ENCODE measurements around the gene DDRGK1.
A peak's percentile ranks its signal among the peaks of the same experiment; 100 is the strongest.

DDRGK1 gene

GRCh38 chr20:3180319-3180718 is 24.2 kb downstream of the DDRGK1 start:
- no peak for DNase-seq

- no peak for DNase-seq
Measured at GRCh38 chr20:3177746-3178485, 26.6 kb downstream of the DDRGK1 start.

- no peak for DNase-seq
Measured at GRCh38 chr20:3175270-3175669, 29.2 kb downstream of the DDRGK1 start.

- peak in 1 of 2 experiments; percentile 33 for DNase-seq
Measured at GRCh38 chr20:3174442-3175261, 29.8 kb downstream of the DDRGK1 start.

- peak in 1 of 2 experiments; percentile 71 for DNase-seq
Measured at GRCh38 chr20:3173610-3174441, 30.7 kb downstream of the DDRGK1 start.

- DNase-seq: peak; percentile 56 to 61
Measured at GRCh38 chr20:3172933-3173609, 31.4 kb downstream of the DDRGK1 start, which contains the start of gene LZTS3. LZTS3 (minus strand) TSS chr20:3173549; CDS start chr20:3167163, 6,386 bp downstream.

GRCh38 chr20:3172126-3172932 is 32.2 kb downstream of the DDRGK1 start:
- no peak for DNase-seq

- no peak for DNase-seq
Measured at GRCh38 chr20:3171391-3172125, 32.9 kb downstream of the DDRGK1 start.

GRCh38 chr20:3168829-3169590 is 35.5 kb downstream of the DDRGK1 start:
- DNase-seq: no peak

- no peak for DNase-seq
Measured at GRCh38 chr20:3168079-3168828, 36.2 kb downstream of the DDRGK1 start.

GRCh38 chr20:3167738-3168078 is 36.8 kb downstream of the DDRGK1 start:
- no peak for DNase-seq

GRCh38 chr20:3166913-3167342 is 37.6 kb downstream of the DDRGK1 start:
- DNase-seq: no peak

GRCh38 chr20:3166338-3166912 is 38.1 kb downstream of the DDRGK1 start:
- DNase-seq: no peak

GRCh38 chr20:3165473-3166337 is 38.8 kb downstream of the DDRGK1 start:
- DNase-seq: no peak

GRCh38 chr20:3164763-3165410 is 39.6 kb downstream of the DDRGK1 start:
- no peak for DNase-seq

- DNase-seq: no peak
Measured at GRCh38 chr20:3164043-3164762, 40.3 kb downstream of the DDRGK1 start.
